Measurements from ENCODE around the gene BANF2.

The BANF2 gene

DNA sequence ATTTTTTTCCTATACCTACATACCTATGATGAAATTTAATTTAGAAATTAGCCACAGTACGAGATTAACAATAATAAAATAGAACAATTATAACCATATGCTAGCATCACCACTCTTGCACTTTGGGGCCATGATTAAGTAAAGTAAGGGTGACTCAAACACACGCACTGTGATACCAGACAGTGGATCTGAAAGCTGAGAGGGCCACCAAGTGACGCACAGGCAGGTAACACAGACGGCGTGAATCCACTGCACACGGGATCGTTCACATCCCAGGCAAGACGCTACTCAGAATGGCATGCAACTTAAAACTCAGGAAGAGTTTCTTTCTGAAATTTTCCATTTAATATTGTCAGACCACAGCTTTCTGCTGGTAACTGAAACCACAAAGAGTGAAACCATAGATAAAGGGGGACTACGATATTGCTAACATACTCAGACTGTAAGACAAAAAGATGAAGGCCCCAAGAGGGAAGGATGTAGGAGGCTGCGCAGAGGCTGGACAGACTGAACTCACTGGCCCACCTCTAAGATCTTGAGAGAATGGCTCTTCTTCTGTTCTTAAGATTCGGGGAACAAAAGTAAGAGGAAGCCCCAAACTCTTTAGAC lies 35.6 kb upstream of the BANF2 start:
- DNase-seq = no peak

GRCh38 chr20:17665756-17666155 lies 34.0 kb upstream of the BANF2 start:
- DNase-seq = no peak

DNA sequence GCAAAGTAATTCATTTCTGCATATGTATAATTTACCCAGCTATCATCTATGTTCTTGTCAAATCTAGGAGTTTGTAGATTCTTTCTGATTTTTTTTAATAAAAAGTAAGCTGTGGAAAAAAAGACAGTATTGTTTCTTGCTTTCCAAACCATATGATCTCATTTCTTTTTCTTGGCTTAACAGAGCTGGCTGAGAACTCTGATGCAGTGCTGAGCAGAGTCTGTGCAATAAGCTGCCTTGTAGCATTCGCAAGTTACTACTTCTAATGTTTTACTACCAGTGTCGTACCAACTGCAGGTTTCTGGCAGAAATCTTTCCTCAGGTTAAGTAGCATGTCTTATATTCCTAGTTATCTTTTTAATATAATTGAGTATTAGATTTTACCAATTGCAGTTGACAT lies 33.3 kb upstream of the BANF2 start:
- no peak for DNase-seq

- no peak for DNase-seq
Measured at GRCh38 chr20:17667445-17667844, 32.3 kb upstream of the BANF2 start.

GRCh38 chr20:17668432-17668831 lies 31.3 kb upstream of the BANF2 start:
- DNase-seq = no peak

GRCh38 chr20:17669306-17669931 lies 30.3 kb upstream of the BANF2 start:
- no peak for DNase-seq

DNA sequence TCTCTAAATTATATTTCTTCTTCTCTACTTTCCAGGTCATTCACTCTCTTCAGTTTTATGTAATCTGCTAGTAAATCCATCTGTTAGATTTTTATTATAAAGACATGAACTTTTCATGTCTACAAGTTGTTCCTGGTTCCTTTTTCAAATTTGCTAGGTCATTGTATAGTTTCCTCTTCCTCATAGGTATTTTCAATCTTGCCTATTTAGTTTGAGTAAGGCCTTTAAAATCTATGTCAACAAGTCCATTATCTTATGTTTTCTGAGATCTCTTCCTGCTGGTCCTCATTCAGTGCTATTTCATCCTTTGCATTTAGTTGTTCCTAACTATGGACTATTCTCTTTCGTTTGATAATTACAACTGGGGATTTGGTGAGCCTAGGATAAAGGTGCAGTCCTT lies 28.8 kb upstream of the BANF2 start:
- no peak for DNase-seq

DNA sequence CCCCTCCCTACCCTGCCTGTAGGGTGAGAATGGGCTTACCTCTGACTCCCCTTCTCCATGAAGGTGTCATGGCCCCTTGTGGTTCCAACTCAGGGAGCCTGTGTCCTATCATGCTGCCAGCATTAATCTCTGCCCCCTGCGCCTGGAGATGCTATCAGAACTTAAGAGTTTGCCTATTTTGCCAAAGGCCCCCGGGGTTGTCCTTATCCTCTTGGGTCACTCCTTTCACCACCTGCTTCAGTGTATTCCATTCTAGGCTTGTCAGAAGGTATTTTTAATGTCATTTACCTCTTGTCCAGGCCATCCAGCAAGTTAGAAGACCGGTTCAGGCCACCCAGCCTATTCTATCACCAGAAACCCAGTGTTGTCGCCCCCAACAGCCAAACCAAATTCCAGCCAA lies 28.2 kb upstream of the BANF2 start:
- DNase-seq = no peak

GRCh38 chr20:17673084-17673483 lies 26.7 kb upstream of the BANF2 start:
- DNase-seq = peak; percentile 26

DNA sequence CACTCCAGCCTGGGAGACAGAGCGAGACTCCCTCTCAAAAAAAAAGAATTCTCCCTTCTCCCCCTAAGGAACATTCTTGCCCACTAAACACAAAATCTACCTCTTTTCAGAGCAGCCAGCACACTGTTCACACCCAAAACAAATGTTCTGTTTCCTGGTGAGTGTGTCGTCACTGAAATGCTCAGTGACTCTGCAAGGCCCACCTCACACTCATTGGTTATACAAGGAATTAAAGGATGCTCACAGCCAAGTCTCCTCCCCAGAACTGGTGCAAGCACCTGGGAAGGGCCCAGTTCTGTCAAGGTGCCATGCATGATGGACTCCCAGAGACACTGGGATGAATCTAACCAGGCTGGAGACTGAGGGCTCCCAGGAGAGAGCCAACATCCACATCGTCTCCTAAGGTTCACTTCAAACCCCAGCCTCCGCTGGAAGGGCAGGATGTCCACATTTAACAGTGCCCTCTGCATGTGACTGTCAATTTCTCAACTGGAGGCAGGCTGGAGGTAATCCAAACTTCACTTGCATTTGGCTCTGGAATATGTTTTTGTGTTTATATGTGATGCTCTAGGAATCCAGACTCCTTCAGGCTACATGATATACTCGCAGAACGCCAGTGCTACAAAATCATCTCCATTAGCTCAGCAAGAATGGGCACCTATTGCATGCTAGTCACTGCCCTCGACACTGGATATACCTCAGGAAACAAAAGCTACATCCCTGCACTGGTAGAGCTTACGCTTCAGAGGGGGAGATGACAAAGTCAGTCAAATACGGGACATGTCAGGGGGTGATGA lies 24.8 kb upstream of the BANF2 start:
- DNase-seq = no peak

DNA sequence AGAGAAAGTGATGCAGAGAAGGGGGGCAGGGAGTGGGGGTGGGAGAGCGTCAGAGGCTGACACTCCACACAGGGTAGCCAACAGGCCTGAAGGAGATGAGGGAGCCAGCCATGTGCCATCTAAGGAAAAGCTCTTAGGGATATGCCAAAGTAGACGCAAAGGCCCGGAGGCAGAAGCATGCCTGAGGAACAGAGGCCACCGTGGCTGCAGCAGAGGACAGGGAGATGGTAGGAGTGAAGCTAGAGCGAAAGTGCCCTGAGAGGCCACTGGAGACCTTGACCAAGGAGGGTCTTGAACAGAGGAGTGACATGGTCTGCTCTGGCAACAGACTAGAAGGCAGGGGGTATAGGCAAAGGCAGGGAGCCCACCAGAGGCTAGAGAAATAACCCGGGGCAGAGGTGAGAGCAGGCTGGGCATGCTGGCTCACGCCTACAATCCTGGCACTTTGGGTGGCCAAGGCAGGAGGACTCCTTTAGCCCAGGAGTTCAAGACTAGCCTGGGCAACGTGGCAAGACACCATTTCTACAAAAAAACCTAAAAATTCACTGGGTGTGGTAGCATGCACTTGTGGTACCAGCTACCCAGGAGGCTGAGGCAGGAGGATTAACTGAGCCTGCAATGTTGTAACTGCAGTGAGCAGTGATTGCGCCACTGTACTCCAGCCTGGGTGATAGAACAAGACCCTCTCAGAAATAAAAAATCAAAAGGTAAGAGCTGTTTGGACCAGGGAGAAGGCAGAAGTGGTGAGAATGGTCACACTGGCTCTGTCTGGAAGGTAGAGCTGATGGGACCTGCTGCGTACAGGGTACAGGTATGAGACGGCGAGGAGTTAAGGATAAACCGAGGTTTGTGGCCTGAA lies 24.0 kb upstream of the BANF2 start:
- no peak for DNase-seq

DNA sequence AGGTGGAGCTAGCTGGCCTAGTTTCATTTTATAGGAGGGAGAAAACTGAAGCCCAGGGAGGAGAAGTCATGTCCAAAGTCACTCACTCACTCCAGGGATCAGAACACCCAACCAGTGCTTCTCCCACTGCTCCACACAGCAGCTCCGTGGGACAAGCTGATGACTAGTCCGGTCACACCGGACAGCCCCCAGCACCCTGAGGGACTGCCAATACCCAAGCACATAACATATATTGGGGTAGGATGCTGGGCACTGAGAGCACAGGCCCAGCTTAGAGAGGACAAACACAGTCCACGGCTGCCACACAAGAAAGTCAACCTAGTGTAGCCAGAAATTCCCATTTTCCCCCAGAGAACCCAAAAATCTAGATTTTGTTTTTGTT lies 23.4 kb upstream of the BANF2 start:
- DNase-seq = no peak

GRCh38 chr20:17676942-17677341 lies 22.8 kb upstream of the BANF2 start:
- no peak for DNase-seq

GRCh38 chr20:17678295-17678694 lies 21.5 kb upstream of the BANF2 start:
- no peak for DNase-seq

DNA sequence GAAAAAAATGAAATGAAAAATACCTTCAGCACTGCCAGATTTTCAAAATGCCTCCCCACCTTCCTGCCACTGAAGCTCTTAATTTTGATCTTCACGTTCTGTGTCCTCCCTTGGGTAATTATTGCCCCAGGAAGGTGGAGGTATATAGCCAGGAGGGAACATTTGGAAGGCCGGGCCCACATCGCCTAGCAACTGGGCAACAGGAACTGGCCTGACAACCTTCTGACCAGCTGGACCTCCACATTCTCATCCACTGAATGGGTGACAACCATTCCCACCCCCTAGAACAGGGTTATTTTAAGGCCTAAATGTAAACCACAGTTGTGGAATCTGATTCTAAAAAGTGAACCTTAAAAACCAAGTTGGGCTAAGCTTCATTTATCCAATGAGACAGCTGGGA lies 20.9 kb upstream of the BANF2 start:
- no peak for DNase-seq

DNA sequence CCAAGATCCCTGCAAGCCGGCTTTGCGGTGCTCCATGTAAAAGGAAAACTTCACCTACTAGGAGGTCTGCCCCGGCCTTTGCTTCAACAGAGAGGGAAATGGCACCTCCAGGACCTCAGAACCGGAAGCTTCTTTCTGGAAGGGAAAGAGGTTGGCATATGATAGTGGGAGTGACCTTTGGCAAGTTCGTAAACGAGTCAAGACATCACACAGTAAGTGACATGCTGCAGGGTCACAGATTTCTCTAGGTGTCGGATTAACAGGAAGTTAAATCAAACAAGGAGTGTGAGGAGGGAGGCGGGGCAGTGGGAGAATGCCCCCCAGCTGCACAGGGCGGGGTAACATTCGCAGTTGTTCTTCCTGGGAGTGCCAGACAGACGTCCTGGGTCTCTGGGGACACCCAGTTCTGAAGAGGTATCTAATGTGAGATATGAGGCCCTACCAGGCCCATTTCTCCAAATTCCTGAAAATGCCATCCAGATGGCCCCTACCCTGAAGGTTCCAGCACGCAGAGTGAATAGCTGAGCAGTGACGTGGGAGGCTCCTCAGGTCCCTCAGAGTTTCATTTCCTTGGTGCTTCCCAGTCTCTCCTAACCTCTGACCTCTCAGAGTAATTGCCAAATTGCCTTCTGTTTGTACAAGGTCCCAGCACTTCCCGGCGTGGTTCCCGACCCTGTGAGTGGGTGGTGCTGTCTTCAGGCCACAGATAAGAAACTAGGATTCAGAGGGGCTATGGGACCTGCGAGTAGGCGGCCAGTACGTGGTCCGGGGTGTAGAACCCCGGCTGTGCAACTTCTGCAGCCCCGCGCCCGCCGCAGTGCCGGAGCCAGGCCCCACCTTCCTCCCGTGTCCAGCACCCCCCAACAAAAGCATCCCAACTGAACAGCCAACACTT lies 19.6 kb upstream of the BANF2 start:
- peak; percentile 90 for DNase-seq

DNA sequence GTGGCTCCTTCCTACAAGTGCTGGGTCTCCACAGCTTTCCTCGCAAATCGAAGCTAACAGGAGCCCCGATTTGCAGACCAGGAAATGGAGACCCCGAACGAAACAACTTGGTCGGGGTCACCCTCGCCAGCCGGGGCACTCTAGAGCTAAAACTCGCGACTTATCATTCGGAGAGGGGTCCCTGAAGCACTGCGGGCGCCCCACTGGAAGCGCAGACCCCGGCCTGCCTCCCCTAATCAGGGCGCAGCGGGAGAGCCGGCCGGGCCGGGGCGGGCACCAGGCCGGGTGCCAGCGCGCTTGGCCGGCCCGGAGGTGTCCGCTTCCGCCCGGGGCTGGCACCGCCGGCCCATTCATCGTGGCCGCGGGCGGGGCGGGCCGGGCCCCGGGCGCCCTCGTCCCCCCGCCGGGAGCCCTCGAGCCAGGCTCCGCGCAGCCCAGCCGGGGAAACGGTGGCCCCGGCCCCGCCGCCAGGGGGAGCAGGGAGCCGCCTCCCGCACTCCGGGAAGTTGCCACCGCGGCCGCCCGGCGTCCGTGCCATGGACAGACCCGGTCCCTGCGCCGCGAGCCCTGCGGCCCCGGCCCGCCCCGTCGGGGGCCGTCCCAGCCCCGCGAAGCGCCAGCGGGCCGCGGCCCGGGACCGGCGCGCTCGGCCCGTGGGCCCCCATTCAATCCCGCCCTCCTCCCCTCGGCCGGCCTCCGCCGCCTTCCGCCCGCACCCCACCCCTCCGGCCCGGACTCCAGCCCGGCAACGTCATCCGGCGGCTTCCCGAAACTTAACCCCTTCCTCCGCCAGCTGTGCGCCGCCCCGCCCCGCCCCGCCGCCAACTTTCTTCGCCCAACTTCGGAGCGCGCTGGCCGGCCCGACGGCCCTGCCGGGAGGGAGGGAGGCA lies 18.7 kb upstream of the BANF2 start:
- DNase-seq = peak; percentile 90

DNA sequence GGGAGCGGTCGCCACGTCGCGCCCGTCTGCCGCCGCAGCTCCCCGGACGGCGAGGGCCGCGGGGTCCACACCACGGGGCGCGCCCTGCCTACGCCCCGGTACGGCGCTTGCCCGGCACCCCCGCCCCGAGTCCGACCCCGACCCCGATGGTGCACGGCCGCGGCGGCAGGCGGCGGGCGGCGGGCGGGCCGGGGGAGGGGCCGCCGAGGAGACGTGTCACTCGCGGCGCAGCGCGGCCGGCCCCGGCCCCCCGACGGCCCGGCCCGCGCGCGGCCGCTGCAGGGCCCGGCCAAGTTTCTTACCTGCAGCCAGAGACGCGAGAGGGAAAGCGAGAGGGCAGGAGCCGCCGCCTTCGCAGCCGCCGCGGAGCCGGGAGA lies 18.1 kb upstream of the BANF2 start:
- DNase-seq = peak; percentile 16

DNA sequence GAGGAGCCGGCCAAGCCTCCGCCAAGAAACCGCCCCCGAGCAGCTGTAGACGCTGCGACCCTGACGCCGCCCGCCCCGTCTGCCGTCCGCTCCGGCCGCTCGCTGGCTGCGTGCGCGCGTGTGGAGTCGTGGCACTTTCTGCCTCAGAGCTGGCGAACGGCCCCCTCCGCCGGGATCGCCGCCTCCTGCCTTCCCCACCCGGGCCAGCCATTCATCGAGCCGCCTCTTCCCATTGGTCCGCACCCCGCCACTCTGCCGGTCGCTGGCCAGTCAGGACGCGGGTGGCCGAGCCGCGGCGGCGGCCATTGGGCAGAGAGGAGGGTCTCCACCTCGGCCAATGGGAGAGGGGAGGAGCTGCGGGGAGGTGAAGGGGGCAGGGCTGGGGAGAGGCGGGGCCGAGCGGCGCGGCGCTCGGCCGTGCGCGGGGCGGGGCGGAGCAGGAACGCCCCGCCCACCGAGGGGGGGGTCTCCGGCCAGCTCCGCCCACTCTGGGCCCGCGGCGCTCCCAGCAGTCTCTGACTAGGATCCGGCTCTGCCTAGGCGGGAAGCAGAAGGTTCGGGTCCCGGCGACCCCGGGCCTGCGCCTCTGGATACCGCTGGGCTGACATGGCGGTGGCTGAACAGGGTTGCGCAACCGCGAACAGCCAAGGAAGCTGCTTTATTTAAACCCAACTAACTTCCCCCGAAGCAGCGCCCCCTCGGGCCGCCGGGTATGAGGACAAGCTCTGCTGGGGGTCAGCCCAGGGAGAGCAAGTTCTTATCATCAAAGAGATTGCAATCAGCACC lies 17.5 kb upstream of the BANF2 start, which contains the start of gene RRBP1:
TSS of gene RRBP1 (minus strand) at position 140 of the 786 bp plus-strand sequence. CDS start 21,735 bp downstream, outside the sequence.
- peak; percentile 99 for DNase-seq

GRCh38 chr20:17682889-17683198 lies 16.9 kb upstream of the BANF2 start:
- DNase-seq = no peak

All from suppressor macrophage treated with lipopolysaccharide for 4 hours (primary cell).